BE2C (cell line): ENCODE measurements around the gene CDK1.

ENCODE experiments used
- DNase-seq: peaks from one replicate; pipeline ENCODE4 v3.0.0-alpha.2; 2020
- H3K27me3 ChIP-seq: fragments of 250-450 bp; sonication (Bioruptor Pico); 2 replicates; pipeline ENCODE4 v1.5.1; 2020; ENCODE audit warnings: mild to moderate bottlenecking
- H3K36me3 ChIP-seq: fragments of 250-450 bp; sonication (Bioruptor Pico); 2 replicates; pipeline ENCODE4 v1.5.1; 2020; ENCODE audit warnings: mild to moderate bottlenecking
- H3K4me1 ChIP-seq: fragments of 250-450 bp; sonication (Bioruptor Pico); 2 replicates; pipeline ENCODE4 v1.5.1; 2020
- H3K4me3 ChIP-seq: 2 replicates; pipeline ENCODE4 v1.5.1; 2011; ENCODE audit warnings: low read depth, low read length
- H3K9me3 ChIP-seq: fragments of 250-450 bp; sonication (Bioruptor Pico); 2 replicates; pipeline ENCODE4 v1.5.1; 2020
- CTCF ChIP-seq: IDR thresholded peaks from 2 replicates; pipeline ENCODE4 v1.5.1; 2012; ENCODE audit warnings: mild to moderate bottlenecking, low read depth, low read length

The CDK1 gene

GRCh38 chr10:60781661-60782060, 3.4 kb downstream of the CDK1 start:
- no peak for TF ChIP-seq CTCF
- no peaks in the 10 kb centered on the region for H3K9me3 ChIP-seq
- no peak overlapping the region; the same call in 1 of the 2 replicates for H3K4me3 ChIP-seq
- H3K36me3 ChIP-seq = peaks cover 49% of the 10 kb centered on the region
- DNase-seq = no peak
- H3K27me3 ChIP-seq = no peaks in the 10 kb centered on the region
- H3K4me1 ChIP-seq = peaks cover 2% of the 10 kb centered on the region; the same call in 1 of the 2 replicates

GRCh38 chr10:60784641-60785040, 6.4 kb downstream of the CDK1 start:
- Histone ChIP-seq H3K4me1 (peaks cover 2% of the 10 kb centered on the region; the same call in 1 of the 2 replicates), H3K9me3 (no peaks in the 10 kb centered on the region), H3K4me3 (no peak overlapping the region), H3K27me3 (no peaks in the 10 kb centered on the region), H3K36me3 (peaks cover 77% of the 10 kb centered on the region)
- no peak for DNase-seq
- TF ChIP-seq CTCF = no peak

- H3K4me1 ChIP-seq = no peaks in the 10 kb centered on the region
- no peaks in the 10 kb centered on the region for H3K27me3 ChIP-seq
- peaks cover 84% of the 10 kb centered on the region for H3K36me3 ChIP-seq
- no peaks in the 10 kb centered on the region for H3K9me3 ChIP-seq
- no peak overlapping the region for H3K4me3 ChIP-seq
- no peak for DNase-seq
- no peak for TF ChIP-seq CTCF
Measured at GRCh38 chr10:60788544-60788943, 10.3 kb downstream of the CDK1 start.

- no peak overlapping the region for H3K4me3 ChIP-seq
- H3K36me3 ChIP-seq = peaks cover 86% of the 10 kb centered on the region
- no peaks in the 10 kb centered on the region for H3K4me1 ChIP-seq
- DNase-seq = no peak
- no peaks in the 10 kb centered on the region for H3K27me3 ChIP-seq
- no peak for TF ChIP-seq CTCF
- H3K9me3 ChIP-seq = no peaks in the 10 kb centered on the region
Measured at GRCh38 chr10:60789340-60789739, 11.1 kb downstream of the CDK1 start.

- Histone ChIP-seq H3K27me3 (no peaks in the 10 kb centered on the region), H3K36me3 (peaks cover 67% of the 10 kb centered on the region), H3K9me3 (no peaks in the 10 kb centered on the region), H3K4me3 (no peak overlapping the region), H3K4me1 (no peaks in the 10 kb centered on the region)
- DNase-seq = no peak
- TF ChIP-seq CTCF = no peak
Measured at GRCh38 chr10:60794953-60795352, 16.7 kb downstream of the CDK1 start.

- Histone ChIP-seq H3K9me3 (no peaks in the 10 kb centered on the region), H3K36me3 (peaks cover 64% of the 10 kb centered on the region), H3K27me3 (no peaks in the 10 kb centered on the region), H3K4me1 (no peaks in the 10 kb centered on the region), H3K4me3 (no peak overlapping the region)
- TF ChIP-seq CTCF = no peak
- no peak for DNase-seq
Measured at GRCh38 chr10:60795465-60796202, 17.4 kb downstream of the CDK1 start.
